C4-2B (cell line): Measurements from ENCODE around the gene EGFLAM.

Experiments
- H3K27ac ChIP-seq: fragments of 450-650 bp; 2 replicates; pipeline ENCODE4 v1.5.1; 2017
- ZFX ChIP-seq: fragments of 450-650 bp; IDR thresholded peaks from 2 replicates; pipeline ENCODE4 v1.6.1; 2017
- TF ChIP-seq, protein P1 (sequence below): fragments of 450-650 bp; conservative IDR thresholded peaks from 2 replicates; pipeline ENCODE4 v1.5.1; 2017; ENCODE audit warnings: mild to moderate bottlenecking

The EGFLAM gene

DNA sequence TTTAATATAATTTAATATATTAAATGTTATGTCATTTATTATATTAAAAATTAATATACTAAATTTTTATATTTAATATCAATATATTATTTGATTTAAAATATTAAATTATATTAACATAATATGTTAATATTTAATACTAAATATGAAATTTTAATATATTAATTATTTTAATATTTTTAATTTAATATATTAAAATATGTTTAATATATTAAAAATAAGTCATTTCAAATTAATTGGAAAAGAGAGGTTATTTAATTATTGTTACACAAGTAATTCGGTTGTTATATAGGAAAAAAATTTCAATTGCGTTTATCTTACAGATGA is 183.9 kb downstream of the EGFLAM start:
- TF ChIP-seq, protein P1, sequence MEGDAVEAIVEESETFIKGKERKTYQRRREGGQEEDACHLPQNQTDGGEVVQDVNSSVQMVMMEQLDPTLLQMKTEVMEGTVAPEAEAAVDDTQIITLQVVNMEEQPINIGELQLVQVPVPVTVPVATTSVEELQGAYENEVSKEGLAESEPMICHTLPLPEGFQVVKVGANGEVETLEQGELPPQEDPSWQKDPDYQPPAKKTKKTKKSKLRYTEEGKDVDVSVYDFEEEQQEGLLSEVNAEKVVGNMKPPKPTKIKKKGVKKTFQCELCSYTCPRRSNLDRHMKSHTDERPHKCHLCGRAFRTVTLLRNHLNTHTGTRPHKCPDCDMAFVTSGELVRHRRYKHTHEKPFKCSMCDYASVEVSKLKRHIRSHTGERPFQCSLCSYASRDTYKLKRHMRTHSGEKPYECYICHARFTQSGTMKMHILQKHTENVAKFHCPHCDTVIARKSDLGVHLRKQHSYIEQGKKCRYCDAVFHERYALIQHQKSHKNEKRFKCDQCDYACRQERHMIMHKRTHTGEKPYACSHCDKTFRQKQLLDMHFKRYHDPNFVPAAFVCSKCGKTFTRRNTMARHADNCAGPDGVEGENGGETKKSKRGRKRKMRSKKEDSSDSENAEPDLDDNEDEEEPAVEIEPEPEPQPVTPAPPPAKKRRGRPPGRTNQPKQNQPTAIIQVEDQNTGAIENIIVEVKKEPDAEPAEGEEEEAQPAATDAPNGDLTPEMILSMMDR: no peak
- no peak for TF ChIP-seq ZFX
- H3K27ac ChIP-seq: no peak overlapping the region

DNA sequence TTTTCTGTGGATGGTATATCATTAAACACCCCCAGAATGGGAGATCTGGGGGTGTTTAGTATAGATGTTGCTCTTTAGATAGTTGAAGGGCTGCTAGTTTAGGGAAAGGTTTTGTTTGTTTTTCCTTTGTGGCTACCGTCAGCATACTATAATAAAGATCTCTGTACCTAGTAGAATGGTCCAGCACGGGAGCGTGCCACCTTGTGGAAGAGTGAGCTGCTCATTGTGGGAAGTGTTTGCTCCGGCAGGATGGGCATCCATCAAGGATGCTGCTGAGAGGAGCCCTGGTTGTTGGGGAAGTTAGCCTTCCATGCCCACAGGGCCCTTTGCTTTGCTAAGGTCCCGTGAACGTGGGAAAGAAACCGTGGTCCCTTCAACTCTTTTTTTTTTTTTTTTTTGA is 185.0 kb downstream of the EGFLAM start:
- TF ChIP-seq, protein P1: no peak
- TF ChIP-seq ZFX: no peak
- H3K27ac ChIP-seq: no peak overlapping the region

DNA sequence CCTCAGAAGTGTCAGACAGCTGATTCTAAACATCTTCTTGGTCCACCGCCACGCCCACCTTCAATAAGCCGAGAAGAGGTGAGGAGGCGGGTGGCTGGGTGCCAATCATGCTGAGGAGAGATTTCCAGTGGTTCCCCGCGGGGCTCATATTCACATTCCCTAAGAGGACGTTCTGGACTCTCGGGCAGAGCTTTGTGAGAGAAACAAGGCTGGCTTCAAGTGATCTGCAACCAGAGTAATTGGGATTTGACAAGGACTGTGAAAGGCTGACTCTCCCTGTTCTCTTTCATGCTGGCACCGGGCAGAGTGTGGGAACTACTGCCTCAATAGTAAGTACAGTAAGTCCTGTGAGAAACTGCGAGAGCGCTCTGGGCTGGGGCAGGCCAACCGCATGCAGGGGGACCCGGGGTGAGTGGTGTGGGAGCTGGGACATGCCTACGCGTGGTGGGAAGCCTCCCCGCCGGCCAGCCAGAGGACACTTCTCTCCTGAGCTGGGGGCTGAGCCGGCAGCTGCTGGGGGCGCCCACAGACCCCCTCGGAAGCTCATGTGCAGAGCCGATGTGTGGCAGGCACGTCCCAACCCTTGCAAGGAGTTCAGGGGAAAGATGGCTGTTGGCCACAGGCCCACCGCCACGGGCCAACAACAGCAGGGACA is 187.1 kb downstream of the EGFLAM start:
- TF ChIP-seq, protein P1: no peak
- no peak for TF ChIP-seq ZFX
- no peak overlapping the region for H3K27ac ChIP-seq

DNA sequence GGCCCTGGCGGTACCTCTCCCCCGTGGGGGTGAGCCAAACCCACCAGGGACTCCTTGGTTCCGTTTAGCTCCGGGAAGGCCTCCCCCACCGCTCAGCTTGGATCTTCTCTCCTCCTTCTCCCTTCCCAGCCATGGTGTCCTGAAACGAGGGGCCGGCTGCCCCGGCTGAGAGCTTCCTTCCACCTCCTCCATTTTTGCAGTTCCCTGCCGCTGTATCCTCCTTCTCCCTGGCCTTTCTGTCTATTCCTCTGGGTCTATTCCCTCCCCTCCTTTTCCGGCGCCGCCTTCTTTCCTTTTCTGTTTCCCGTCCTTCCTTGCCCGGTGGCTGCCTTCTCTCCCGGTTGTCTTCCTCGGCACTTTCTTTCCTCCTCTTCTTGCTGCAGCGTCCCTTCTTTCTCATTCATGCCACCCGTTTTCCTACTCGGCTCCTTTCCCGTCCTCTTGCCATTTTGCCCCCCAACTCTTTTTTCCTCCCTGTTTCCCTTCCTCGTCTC is 187.7 kb downstream of the EGFLAM start:
- H3K27ac ChIP-seq: no peak overlapping the region
- TF ChIP-seq, protein P1: no peak
- TF ChIP-seq ZFX: no peak

DNA sequence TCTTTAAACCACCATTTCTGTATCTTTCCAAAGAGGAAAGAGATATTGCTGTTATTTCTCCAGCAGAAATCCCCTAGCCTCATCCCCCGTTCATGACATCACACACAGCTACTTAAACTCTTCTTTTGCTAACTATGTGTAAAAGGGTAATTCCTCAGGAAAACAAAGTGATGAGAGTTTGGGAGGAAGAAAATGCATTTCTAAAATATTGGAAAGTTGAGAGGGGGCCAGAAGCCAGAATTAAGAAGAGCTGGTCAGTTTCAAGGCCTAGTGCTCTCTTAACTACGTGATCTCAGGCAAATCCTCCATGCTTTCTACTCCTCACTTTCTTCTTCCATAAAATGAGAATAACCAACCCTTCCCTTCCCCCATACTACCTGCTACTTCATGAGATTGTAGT is 188.7 kb downstream of the EGFLAM start:
- H3K27ac ChIP-seq: no peak overlapping the region
- no peak for TF ChIP-seq ZFX
- TF ChIP-seq, protein P1: no peak

DNA sequence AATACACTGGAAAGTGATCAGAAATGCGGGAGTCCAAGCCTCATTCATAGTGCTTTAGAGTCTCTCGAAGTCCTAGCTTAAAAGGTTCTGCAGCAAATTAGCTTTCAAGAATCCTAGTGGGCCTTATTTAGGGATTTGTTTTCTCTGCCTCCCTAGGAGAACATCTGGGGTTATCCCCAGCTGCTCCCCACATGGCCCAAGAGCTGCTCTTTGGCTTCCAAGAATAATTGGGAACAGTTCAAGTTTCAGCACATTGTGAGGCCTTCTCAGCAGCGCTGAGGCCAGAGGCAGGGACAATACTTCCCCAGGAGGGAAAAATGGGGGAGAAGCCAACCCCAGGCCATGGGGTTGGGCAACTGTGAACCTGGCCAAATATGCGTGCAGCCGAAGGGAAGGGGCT is 189.4 kb downstream of the EGFLAM start:
- TF ChIP-seq, protein P1: no peak
- no peak for TF ChIP-seq ZFX
- no peak overlapping the region for H3K27ac ChIP-seq

DNA sequence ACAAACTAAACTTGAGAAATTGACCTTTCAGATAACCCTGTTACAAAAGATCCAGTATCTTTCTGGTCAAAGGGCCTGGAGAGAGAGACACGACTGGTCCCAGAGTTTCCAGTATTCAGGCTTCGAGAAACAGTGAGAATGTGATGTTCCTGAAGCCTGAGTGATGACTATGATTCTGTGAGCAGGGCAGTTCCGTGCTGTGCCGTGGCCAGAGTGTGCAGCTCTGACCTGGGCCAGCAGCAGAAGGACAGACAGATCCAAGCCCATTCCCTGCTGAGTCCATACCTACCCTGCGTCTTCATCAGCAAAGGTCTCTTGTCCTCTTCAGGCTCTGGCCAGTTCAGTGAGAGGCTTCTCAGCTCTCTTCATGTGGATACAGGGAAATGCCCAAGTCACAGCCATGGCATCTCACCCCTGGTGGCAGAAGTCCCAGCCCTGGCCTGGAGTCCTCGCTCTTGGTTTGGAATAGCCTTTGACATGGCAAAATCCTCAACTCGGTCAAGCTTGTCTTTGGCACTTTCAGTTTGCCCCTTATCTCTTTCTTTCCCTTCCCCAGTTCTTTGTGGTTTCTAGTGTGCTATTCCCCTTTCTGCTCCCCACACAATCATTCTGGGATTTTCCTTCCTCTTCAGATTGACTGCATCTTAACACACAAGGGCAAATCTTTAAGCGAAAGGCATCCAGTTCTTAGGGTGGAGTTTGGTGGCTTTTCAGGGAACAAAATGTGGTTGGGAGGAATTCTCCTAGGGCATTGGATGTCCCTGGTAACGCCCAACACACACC is 190.4 kb downstream of the EGFLAM start:
- TF ChIP-seq, protein P1: no peak
- TF ChIP-seq ZFX: no peak
- H3K27ac ChIP-seq: no peak overlapping the region
